ENCODE results near the gene TMPRSS6. TPM values are rescaled to one million over a fixed set of nuclear protein-coding genes. Genes with fewer than 3 reads are reported as not detected.

The TMPRSS6 gene
- total and polyA plus RNA-seq, 2 of the 8 experiments (the other 6 are each of a cell fraction or from before 2014, with no cell fraction given): 0.02 TPM; not detected in 1

DNA sequence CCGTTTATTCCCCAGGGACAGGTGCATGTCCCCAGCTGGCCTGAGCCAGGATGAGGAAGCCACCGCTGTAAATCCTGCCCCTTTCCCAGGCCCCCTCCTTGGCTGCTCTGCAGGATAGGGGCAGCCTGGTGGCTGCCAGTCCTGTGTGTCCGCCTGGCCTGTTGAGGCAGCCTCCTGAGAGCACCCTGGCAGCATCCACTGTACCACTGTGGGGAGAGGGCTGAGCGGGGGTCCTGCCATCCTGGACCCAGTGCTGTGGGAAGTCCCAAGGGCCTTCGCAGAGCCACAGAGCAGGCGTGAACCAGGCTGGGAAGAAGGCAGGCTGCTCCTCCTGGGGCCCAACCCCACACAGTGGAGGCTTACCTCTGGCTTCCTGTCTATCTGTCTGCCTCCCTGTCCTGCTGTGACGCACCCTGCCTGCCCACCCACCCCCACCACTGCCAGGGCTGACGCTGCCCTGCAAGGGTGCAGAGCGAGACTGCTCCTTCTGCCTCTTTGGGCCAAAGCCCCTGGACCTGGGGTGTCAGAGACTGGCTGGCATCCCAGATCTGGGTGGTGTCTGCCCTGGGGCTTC, 49.5 kb downstream of the TMPRSS6 start:
- DNase-seq (ENCODE audit: low read depth in 1 of 2, low spot score in 2 of 2): no peak
- no peak overlapping the region for H3K14ac ChIP-seq (ENCODE audit: insufficient read length)
- POLR2A ChIA-PET (ENCODE audit: partially characterized antibody): no interaction called here
- no peak overlapping the region for H3K56ac ChIP-seq (replicated peaks; ENCODE audit: insufficient read length, low read depth, low read length)
- no peaks in the 10 kb centered on the region; the same call in 1 of the 2 replicates for H3K23me2 ChIP-seq (ENCODE audit: low read depth, low read length)
- H4K8ac ChIP-seq (ENCODE audit: extremely low read depth, insufficient read depth, low read length): no peak overlapping the region
- H3K4ac ChIP-seq (replicated peaks; ENCODE audit: insufficient read length, low read depth, low read length): no peak overlapping the region
- H3K27me3 ChIP-seq (replicated peaks in 1 of 4; ENCODE audit: control insufficient read depth in 3 of 4, extremely low read depth in 1 of 4, insufficient read depth in 3 of 4, low read length in 3 of 4): peaks cover 0 to 4% (median 0%) of the 10 kb centered on the region in 4 experiments; a peak in 3 of 7 replicates
- H3K4me2 ChIP-seq (ENCODE audit: insufficient read depth in 1 of 2, low read depth in 2 of 2, low read length in 2 of 2): no peak overlapping the region
- H3K18ac ChIP-seq (ENCODE audit: extremely low read depth, low read length): no peak overlapping the region
- H3K79me1 ChIP-seq (ENCODE audit: low read depth, low read length): no peaks in the 10 kb centered on the region
- no peak overlapping the region for H4K5ac ChIP-seq (ENCODE audit: insufficient read length, low read depth, low read length)
- no peak overlapping the region for H3K27ac ChIP-seq (ENCODE audit: low read depth, low read length)
- no peaks in the 10 kb centered on the region for H3K79me2 ChIP-seq (ENCODE audit: control insufficient read depth in 1 of 2, insufficient read depth in 2 of 2, low read length in 2 of 2)
- FAIRE-seq: no peak
- peaks cover 0 to 17% (median 12%) of the 10 kb centered on the region in 4 experiments; a peak in 6 of 7 replicates for H3K4me1 ChIP-seq (replicated peaks in 1 of 4; ENCODE audit: control insufficient read depth in 3 of 4, insufficient read depth in 4 of 4, low read length in 3 of 4)
- no peak overlapping the region for H2BK20ac ChIP-seq (ENCODE audit: low read length)
- peaks cover 0 to 8% of the 10 kb centered on the region in 2 experiments for H4K20me1 ChIP-seq (replicated peaks in 1 of 2; ENCODE audit: control insufficient read depth in 1 of 2, insufficient read depth in 2 of 2, low read length in 2 of 2)
- no peak overlapping the region for H2AK5ac ChIP-seq (ENCODE audit: low read depth, low read length)
- H3K9ac ChIP-seq (replicated peaks in 1 of 4; ENCODE audit: extremely low read depth in 1 of 4, low read depth in 3 of 4, low read length in 3 of 4): no peak overlapping the region
- no peak overlapping the region for H3K23ac ChIP-seq (ENCODE audit: insufficient read length)
- 96% methylated on average over 8 of the region's 9 CpGs; no CpG with 5 or more reads in 1 of the 2 experiments for WGBS, 2 experiments (ENCODE audit: extremely low coverage in 1 of 2, insufficient coverage in 1 of 2, insufficient read length in 1 of 2, insufficient replicate concordance in 2 of 2, low coverage in 1 of 2, low lambda C conversion rate in 2 of 2, missing lambda C conversion rate in 1 of 2)
- peaks cover 0 to 12% (median 2%) of the 10 kb centered on the region in 4 experiments; a peak in 4 of 8 replicates for H3K36me3 ChIP-seq (ENCODE audit: control insufficient read depth in 2 of 4, insufficient read depth in 4 of 4, low read length in 3 of 4)
- no peak overlapping the region for H3K4me3 ChIP-seq (ENCODE audit: extremely low read depth in 1 of 4, insufficient read depth in 2 of 4, low read depth in 3 of 4, low read length in 4 of 4)
- CTCF ChIA-PET (ENCODE audit: partially characterized antibody): interaction anchor here (0.6 to 1.7 kb wide), 4 partner anchors 13 to 87 kb away, joined by 3 to 9 read pairs (median 4); no protein-coding TSS in a partner anchor
- no peaks in the 10 kb centered on the region for H3K9me3 ChIP-seq (ENCODE audit: insufficient read depth in 2 of 2, low read depth in 1 of 2, low read length in 1 of 2)
- no peak overlapping the region for H2BK120ac ChIP-seq (replicated peaks; ENCODE audit: low read depth, low read length)
- no peak overlapping the region for H2BK5ac ChIP-seq (ENCODE audit: low read depth, low read length)
- no peak overlapping the region for H4K91ac ChIP-seq (replicated peaks; ENCODE audit: insufficient read length, low read length)
- no peak overlapping the region for H2BK15ac ChIP-seq (ENCODE audit: low read length)
- no peak overlapping the region for H2BK12ac ChIP-seq (ENCODE audit: low read depth, low read length)
- H2AFZ ChIP-seq (ENCODE audit: low read length): no peak overlapping the region
- no peak for TF ChIP-seq BACH1 (IDR thresholded peaks at IDR 0.05; ENCODE audit: low read length)
- no peak for TF ChIP-seq CEBPB (IDR thresholded peaks at IDR 0.05; ENCODE audit: low read depth, low read length)
- TF ChIP-seq FOSL1 (IDR thresholded peaks at IDR 0.05; ENCODE audit: insufficient read depth, low read depth, low read length): no peak
- TF ChIP-seq POLR2A (IDR thresholded peaks at IDR 0.05; ENCODE audit: control extremely low read depth in 1 of 2, low read depth in 2 of 2, low read length in 2 of 2): no peak
- TF ChIP-seq, protein P1, sequence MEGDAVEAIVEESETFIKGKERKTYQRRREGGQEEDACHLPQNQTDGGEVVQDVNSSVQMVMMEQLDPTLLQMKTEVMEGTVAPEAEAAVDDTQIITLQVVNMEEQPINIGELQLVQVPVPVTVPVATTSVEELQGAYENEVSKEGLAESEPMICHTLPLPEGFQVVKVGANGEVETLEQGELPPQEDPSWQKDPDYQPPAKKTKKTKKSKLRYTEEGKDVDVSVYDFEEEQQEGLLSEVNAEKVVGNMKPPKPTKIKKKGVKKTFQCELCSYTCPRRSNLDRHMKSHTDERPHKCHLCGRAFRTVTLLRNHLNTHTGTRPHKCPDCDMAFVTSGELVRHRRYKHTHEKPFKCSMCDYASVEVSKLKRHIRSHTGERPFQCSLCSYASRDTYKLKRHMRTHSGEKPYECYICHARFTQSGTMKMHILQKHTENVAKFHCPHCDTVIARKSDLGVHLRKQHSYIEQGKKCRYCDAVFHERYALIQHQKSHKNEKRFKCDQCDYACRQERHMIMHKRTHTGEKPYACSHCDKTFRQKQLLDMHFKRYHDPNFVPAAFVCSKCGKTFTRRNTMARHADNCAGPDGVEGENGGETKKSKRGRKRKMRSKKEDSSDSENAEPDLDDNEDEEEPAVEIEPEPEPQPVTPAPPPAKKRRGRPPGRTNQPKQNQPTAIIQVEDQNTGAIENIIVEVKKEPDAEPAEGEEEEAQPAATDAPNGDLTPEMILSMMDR (IDR thresholded peaks at IDR 0.05; ENCODE audit: control extremely low read depth in 1 of 3, insufficient read depth in 1 of 3, low read depth in 1 of 3, low read length in 3 of 3): no peak
- no peak for TF ChIP-seq SIRT6 (IDR thresholded peaks at IDR 0.05; ENCODE audit: low read length)
- TF ChIP-seq SAP30 (IDR thresholded peaks at IDR 0.05; ENCODE audit: insufficient read depth, insufficient replicate concordance, low read length): no peak
- TF ChIP-seq SP2 (IDR thresholded peaks at IDR 0.05; ENCODE audit: low read length): no peak
- no peak for TF ChIP-seq MAFK (IDR thresholded peaks at IDR 0.05; ENCODE audit: low read depth, low read length)
- no peak for TF ChIP-seq JUN (IDR thresholded peaks at IDR 0.05; ENCODE audit: low read depth, low read length)
- no peak for TF ChIP-seq HDAC2 (IDR thresholded peaks at IDR 0.05; ENCODE audit: borderline replicate concordance in 1 of 2, low read depth in 2 of 2, low read length in 2 of 2)
